HG03060 (cell line): ENCODE results near the gene KRT32.

ENCODE experiments used
- ATAC-seq: cut with Tn5 transposase; IDR thresholded peaks from one replicate; pipeline ENCODE4 v1.9.1; 2021; ENCODE audit warnings: low read depth, moderate number of reproducible peaks; ENCODE audit not compliant: unreplicated experiment

KRT32 gene

DNA sequence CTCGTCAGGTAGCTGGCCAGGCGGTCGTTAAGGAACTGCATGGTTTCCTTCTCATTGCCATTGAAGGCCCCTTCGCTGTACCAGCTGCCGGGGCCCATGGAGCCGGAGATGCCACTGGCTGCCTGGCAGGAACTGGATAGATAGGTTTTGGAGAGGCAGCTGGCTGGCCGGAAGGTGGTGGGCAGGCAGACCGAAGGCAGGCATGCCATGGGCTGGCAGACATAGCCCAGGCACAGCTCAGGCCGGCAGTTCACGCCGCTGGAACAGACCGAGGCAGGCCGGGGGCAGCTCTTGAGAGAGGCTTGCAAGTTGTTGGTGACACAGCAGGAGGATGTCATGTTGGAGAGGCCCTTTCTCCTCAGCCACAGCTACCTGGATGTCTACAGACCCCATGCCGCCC, at the start of gene KRT32:
TSS of gene KRT32 (minus strand) at position 399 of the 400 bp plus-strand sequence. CDS start at position 338, 61 bp downstream.
- ATAC-seq: no peak

- ATAC-seq: no peak
Measured at GRCh38 chr17:41516830-41517283, 49.7 kb upstream of the KRT32 start.

DNA sequence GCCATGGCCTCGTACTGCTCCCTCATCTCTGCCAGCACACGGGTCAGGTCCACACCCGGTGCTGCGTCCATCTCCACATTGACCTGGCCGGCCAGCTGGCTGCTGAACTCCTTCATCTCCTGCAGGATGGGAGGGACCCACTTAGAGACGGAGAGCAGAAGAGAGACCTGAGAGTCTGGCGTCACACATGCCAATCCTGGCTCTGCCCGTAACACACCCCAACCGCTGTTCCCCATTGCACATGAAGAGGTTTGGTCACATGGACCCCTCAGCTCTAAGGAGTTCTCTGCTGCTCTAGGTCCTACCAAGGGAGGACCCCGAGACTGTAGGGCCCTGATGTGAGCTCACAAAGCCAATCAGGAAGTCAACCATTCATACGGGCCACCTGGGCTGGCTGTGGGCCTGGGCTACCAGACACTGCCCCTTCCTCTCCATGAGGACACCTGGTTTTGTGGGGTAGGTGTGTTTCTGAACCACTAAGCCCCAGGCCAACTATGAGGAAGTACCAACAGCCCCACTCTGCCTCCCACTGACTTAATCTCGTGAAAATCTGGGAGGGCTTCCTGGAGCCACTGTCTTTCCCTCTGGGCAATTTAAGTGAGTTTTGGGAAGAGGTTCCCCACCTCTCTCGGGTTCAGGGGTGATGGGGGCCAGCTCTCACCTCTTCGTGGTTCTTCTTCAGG, 49.1 kb upstream of the KRT32 start:
- ATAC-seq: no peak

- ATAC-seq: no peak
Measured at GRCh38 chr17:41513168-41513547, 46.0 kb upstream of the KRT32 start.

DNA sequence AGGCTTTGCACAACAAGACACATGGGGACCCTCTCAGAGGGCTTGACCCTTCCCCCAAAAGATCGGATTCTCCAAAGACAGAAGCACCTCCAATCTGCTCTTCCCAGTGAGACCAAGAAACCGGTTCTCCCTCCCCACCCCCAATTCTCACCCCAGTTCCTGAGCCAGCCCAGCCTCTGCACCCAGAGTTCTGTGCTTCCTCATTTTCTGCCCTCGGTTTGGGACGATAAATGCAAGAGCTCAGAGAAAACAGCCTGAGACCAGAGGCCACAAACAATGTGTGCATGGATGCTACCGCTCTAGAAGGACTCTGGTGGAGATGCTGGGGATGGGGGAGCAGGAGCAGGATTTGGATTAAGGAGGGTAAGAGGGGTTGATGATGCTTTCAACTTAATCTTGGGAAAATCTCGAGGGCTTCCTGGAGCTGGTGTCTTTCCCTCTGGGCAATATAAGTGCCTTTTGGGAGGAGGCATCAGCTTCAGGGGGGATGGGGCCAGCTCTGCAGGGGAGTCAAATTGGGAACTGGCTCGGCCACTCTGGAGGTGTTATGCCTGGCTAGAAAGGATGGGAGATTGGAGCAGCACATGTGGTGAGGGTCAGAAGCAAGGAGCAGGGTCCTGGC, 45.5 kb upstream of the KRT32 start:
- no peak for ATAC-seq

GRCh38 chr17:41511716-41512115, 44.5 kb upstream of the KRT32 start:
- no peak for ATAC-seq

DNA sequence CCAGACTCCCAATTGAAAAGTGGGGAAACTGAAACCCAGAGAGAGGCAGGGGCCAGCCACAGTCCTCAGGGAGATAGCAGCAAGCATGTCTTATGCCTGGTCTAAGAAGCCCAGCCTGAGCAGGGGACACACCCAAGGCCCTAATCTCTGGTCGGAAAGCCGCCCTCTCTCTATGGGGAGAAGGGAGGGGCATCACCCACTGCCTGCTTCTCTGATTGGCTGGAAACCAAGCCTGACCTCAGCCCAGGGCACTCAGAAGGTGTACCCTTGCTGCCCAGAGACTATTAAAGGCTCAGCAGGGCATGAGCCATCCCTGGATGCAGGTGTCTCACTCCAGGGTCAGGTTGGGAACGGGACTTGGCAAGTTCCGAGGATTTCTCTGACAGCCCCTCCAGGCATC, 43.9 kb upstream of the KRT32 start:
- no peak for ATAC-seq

DNA sequence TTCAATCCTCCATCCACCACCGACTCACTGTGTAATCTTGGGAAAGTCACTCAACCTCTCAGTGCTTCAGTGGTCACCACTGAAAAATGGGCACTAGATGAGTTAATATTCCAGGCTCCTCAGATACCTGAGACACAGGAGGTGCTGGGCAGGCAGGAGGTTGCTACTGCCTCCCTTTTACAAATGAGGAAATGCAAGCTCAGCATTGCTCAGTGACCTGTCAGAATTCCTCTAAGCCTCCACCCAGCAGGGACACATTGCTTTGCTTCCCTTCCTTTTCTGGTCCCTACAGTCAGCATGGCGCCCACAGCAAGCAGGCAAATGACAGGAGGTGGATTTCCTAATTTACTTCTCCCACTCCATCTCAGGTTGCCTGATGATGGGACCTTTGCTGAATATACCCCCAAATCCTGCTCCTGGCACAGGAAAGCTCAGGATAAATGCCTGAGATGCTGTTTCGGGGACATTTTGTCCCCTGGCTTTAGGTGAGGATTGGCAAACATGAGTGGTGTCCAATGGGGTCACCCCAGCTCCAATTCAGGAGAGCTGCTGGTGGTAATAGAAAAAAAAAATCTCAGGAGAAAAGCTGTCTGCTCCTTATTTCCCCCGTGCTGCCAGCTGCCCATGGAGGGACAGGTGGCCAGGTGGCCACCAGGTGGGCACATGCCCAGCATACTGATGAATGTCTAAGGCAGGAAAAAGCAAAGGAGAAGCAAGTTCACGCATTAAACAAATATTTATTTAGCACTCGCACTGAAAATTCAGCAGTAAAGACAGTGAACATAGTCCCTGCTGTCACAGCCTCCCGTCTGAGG, 43.3 kb upstream of the KRT32 start:
- ATAC-seq: no peak

DNA sequence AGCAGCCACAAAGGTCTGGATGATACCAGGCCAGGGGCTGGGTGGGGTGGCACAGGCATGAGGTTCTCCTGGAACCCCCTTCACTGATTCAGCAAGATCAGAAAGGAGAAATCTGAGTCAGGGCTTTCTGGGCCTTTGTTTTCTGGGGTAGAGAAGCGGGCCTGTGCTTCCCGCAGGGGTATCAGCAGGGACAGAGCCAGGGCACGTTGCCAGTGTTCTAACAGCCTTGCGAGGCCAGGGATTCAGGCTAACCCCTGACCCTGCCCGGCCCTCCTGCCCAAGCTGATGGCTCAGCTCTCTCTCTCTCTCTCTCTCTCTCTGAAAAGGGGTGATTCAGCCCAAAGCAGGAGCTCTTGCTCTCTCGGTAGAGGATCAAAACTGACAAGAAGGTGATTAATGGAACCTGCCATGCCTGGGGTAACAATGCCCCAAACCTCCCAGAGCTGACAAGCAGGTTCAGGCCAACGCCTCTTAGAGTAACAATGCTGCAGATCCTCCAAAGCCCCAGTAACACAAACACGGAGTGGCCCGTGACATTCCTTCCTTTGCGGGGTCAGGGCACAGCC, 40.2 kb upstream of the KRT32 start:
- ATAC-seq: no peak

DNA sequence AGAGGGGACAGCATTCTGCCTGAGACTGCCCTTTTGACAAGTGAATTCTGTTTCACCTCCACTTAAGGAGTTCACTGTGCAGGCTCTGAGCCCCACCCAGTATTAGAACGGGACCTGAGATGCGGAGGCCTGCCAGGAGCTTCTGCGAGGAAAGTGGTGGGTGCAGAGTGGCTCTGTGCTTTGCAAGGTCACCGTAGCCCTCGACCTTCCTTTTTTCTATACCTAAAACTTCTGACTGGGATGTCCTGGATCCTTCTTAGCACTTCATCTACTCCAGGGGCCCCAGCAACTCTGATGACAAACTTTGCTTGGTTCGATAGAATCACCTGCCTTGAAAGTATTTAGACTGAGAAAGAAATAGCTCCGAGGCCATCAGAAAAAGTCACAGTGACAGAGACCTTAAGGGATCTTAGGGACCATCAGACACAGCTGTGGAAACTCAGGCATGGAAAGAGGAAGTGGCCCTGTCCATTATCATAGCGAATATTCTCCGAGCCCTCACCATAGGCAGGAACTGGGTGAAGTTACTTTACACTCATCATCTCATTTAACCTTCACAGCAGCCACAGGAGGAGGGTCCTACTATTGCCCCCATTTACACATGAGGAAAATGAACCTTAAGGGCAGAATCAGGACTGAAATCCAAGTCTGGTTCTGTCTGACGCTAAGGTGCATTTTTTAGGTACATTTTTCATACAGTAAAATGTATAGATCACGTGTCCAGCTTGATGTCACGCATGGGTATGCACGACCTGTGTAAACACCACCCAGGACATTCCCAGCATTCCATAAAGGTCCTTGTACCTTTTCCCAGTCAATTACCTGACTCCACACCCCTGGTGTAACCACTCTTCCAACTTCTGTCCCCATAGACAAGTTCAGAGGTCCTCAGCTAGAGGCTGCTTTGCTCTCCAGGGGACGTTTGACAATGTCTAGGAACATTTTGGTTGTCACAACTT, 38.9 kb upstream of the KRT32 start:
- no peak for ATAC-seq

DNA sequence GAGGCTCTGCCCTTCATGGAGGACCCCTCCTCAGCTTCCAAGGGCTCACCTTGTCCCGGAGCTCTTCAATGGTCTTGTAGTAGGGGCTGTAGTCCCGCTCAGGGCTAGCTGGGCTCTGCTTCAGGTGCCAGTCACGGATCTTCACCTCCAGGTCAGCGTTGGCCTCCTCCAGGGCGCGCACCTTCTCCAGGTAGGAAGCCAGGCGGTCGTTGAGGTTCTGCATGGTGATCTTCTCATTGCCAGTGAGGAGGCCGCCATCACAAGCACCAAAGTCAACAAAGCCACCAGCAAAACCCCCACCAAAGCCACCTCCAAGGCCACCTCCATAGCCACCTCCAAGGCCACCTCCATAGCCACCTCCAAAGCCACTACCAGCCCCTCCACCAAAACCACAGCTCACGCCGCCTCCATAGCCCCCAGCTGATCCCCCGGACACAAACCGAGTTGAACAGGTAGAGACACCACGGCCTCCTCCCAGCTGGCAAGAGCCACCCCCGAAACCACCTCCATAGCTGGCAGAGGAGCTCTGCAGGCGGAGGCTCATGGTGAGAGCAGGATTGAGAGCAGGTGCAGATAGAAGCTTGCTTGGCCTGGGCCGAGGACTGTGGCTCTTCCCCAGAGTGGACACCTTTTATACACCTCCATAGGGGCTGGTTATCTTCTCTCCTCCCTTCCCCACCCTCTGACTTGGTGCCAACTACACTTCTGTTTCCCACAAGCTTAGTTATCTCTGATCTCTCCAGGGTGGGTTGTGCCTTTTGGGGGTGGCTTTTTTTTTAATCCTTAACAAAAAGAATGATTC, 38.0 kb upstream of the KRT32 start, which contains the start of gene KRT13:
TSS of gene KRT13 (minus strand) at position 606 of the 802 bp plus-strand sequence. CDS start at position 544, 62 bp downstream.
- no peak for ATAC-seq

DNA sequence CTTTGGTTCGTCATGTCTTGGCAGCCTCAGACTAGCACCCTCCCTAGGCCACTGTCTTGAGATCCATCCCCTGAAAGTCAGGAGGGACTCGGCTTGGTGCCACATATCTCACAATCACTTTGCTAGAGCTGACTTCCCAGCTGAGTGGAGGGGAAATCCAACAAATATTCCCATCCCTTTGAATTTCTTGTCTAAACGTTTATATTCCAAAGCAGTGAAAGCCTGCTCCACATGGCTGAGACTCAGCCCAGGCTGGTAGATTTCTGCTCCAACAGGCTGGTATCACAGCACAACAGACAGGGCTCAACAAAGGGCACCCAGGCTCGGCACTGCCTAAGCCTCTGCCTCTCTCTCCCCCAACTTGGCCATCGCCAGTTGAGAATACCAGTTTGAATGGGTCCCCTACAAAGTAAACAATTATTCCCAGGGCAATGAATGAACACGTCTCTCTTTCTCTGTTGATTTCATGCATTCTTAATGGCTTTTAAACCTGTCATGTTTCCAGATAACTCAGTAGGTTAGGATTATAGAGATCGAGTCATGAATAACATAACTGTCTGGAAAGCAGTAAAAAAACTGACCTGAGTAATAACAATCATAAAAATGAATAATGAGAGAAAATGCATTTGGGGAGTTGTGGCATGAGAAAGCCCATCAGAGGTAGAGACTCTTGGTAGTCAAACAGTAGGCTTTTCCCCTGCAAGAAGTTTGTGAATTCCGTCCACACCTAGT, 37.2 kb upstream of the KRT32 start:
- no peak for ATAC-seq

- ATAC-seq: no peak
Measured at GRCh38 chr17:41503202-41503601, 36.0 kb upstream of the KRT32 start.

- ATAC-seq: no peak
Measured at GRCh38 chr17:41500131-41500911, 33.1 kb upstream of the KRT32 start.

DNA sequence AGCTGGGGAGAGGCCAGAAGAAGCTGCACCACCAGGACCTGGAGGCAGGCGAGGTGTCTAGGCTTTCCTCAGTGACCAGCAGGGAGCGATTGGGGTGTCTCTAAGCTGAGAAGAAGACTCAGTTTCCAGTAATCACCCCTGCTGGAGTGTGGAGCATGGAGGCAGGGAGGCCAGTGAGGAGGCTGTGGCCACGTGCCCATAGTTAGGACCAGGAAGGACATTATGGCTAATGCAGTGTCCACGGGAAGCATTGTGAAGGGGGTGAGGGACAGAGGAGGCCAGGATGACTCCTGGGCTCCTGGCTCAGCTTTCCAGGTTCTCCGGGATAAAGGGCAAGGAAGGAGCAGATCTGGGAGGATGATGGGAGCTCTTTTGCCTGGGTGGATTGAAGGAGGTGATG, 32.5 kb upstream of the KRT32 start:
- no peak for ATAC-seq

DNA sequence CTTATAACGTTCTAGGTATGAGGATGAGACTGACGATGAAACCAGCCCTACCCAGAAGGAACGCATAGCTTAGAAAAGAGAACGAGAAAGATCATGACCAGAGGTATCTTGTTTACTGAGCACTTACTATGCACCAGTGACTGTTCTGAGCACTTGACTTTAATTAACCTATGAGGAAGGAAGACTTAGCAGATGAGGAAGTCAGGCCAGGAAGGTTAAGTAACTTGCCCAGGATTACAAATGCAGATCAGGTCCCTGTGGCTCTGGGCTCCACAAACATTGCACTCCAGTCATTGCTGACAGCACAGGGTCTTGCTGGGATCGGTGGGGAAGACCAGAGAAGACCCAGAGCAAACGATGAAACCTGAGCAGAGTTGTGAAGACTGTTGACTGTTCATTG, 31.1 kb upstream of the KRT32 start:
- ATAC-seq: no peak

GRCh38 chr17:41496803-41497484, 29.8 kb upstream of the KRT32 start:
- no peak for ATAC-seq
